ENCODE results near the gene MS4A14.
"Not testable (repeated sequence)": the region's sequence is repeated elsewhere in the genome, so short reads cannot be mapped to it uniquely, and the experiment has no call there.

The MS4A14 gene, protein sequence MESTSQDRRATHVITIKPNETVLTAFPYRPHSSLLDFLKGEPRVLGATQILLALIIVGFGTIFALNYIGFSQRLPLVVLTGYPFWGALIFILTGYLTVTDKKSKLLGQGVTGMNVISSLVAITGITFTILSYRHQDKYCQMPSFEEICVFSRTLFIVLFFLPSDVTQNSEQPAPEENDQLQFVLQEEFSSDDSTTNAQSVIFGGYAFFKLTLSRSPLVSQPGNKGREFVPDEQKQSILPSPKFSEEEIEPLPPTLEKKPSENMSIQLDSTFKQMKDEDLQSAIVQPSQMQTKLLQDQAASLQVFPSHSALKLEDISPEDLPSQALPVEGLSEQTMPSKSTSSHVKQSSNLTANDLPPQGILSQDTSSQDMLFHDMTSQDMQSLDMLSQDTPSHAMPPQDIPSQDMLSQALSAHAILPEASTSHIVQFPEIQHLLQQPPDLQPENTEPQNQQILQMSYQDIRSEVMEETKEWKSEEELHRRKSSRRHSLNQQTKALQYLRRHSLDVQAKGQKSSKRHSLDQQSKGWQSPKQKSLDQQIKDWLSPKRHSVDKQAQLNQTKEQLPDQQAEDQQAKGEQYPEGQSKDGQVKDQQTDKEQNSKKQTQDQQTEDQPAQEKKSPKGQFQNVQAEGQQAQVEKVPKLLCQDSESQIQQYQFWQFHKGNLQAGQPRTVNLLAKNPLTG

DNA sequence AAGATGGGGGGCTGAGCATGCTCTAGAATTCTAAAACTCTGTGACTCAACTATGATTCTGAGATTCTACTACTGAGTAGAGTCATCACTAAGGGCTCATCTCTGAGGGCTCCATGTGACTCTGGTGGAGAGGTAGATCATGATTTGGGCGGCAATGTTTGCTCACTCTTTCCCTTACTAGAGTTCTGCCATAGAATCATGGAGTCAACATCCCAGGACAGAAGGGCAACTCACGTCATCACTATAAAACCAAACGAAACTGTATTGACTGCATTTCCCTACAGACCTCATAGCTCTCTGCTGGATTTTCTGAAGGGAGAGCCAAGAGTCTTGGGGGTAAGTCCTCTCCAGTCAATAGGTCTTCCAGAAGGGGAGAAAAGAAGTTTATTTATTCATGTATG, at the start of gene MS4A14:
TSS of gene MS4A14 (plus strand) at position 78 of the 400 bp plus-strand sequence. CDS start at position 198, 120 bp downstream.
- no peak for DNase-seq

DNA sequence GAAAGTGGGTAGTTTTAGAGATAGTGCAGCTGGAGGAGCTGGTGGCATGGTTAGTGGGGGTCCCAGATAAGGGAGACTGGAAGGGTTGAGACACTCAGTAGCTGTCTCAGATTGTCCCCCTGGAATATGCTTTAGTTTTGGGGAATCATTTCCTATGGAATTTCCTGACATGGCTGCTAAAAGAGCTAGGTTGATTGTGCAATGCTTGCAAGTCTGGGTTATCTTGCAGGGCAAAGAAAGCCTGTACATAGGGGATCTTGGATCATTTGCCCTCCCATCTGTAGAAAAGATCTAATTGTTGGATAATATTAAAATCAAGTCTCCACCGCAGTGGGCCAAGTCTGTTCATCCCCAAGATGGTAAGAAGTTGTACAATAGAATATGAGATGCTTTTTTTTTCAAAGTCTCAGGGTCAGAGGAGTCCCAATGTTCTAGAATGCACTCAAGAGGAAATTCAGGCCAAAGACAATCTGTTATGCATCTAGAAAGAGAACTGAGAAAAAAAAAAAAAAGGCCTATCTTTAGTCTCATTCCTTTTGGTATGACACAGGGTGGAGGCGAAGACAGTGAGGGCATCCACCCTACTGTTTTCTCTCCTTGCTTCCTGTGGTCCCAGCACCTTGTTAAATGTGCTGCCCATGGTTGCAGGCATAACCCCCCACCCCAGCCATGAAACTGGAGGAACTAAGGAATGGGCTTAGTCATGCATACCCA, 49.0 kb upstream of the MS4A14 start:
- DNase-seq, result no peak

- no peak for DNase-seq
Measured at GRCh38 chr11:60348116-60348515, 48.1 kb upstream of the MS4A14 start.

GRCh38 chr11:60349990-60350389, 46.3 kb upstream of the MS4A14 start:
- no peak for DNase-seq

GRCh38 chr11:60357771-60358170, 38.5 kb upstream of the MS4A14 start:
- no peak for DNase-seq

DNA sequence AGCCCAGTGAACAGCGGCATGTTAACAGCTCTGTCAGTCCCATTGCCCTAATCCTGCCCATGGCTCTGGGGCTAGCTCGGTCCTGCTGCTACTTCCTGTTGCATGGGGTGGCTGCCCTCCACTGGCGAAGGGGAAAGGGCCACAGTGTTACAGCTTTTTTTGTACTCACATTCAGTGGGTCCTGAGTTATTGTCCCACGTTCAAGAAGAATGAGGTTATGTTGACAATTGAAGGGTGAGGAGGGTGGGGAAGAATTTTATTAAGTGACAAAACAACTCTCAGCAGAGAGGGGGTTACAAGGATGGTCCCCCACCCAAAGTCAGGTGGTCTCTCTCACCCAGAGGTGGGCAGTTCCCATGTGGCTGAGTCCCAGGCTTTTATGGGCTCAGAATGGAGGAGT, 35.6 kb upstream of the MS4A14 start:
- DNase-seq, result no peak

DNA sequence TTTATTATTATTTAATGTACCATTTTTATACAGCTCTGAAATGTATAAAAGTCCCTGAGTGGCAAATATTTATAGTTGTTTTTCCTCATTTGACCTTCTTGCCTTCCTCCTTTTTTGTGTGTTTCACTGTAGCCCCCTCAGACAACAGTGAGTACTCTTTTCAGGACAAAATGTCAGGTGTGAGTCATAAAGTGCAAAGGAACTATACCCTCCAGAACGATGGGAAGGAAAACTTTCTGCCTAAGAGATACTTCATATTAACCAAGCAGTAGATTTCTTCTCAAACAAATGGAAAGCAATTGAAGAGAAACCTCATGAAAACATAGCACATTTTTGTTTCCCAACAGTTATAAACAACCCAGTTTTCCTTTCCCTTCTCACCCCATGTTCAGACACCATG, 34.0 kb upstream of the MS4A14 start:
- DNase-seq, result no peak

DNA sequence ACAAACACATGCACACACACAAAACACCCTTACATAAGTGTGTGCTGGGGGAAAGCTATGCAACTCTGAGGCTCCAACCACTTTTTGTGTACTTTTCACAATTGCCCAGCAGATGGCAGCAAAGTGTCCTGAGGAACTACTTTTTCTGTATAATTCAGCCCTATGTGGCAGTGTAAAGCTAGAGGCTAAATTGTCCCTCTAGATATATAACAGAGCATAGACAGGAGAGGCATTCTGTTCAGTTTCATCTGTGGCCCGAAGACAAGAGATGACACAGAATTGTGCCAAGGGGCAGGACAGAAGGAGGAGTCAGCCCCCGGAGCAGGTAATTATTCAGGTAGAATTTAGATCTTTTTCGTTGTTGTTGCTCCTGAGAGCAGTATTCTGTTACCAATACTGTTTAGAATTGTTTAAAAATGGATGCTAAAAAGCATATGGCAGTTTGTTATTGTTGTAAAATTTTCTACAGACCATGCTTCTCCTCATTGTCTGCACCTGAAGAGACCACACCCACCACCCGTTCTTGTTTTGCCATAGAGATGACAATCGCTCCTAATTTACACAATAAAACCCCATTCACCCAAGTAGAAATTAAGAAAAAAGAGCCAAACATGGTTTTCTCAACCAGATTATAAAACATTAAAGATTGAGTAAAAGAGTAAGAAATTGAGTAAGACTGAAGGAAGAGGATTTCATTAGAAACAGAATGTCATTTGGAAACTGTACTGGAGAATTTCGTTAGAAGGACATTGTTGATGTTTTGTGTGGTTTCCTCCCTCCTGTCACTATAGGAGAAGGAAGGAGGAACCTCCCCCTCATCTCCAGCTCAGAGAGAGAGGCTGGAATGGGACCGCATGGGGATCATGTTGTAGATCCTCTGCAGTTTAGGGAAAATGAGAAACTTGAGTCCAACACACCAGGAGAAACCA, 32.5 kb upstream of the MS4A14 start:
- no peak for DNase-seq

DNA sequence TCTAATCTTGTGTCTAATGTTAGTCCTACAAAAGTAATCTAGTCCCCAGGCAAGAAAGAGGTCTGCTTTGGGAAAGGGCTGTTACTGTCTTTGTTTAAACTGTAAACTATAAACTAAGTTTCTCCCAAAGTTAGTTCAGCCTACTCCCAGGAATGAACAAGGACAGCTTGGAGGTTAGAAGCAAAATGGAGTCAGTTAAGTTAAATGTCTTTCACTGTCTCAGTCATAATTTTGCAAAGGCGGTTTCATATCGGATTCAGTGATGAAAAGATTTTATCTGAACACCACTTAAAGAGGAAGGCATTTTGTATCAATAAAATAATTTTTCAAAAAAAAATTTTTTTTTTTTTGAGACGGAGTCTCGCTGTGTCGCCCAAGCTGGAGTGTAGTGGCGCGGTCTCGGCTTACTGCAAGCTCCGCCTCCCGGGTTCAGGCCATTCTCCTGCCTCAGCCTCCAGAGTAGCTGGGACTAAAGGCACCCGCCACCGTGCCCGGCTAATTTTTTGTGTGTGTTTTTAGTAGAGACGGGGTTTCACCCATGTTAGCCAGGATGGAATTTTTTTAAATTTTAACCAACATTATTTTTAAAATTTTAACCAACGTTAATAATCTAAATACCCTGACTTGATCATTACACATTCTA, 29.9 kb upstream of the MS4A14 start:
- not testable (repeated sequence) for DNase-seq

GRCh38 chr11:60367009-60367408, 29.2 kb upstream of the MS4A14 start:
- DNase-seq, result no peak

GRCh38 chr11:60367896-60368295, 28.4 kb upstream of the MS4A14 start:
- DNase-seq, result no peak

GRCh38 chr11:60370252-60370810, 25.9 kb upstream of the MS4A14 start:
- DNase-seq, result no peak

DNA sequence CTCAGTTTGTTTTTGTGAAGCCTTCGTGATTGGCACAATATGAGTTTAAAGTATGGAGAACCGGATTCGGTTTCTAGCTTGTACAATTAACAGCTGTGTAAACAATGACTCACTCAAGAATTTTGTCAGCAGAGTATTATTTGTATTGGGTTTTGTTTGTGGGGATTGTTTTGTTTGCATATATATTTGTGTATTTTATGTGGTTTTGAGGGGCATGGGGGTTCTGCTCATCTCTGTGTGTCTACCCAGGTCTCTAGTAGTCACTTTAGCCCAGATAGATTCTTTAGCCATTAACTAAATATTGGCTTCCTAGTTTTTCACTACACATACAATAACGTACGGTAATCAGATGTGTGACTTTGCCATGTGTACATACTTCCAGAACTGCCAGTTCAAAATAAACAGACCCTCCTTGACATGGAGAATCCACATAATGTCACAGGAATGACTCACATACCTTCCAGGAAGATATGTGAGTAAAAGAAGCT, 25.4 kb upstream of the MS4A14 start:
- DNase-seq, result no peak

GRCh38 chr11:60371386-60371785, 24.9 kb upstream of the MS4A14 start:
- DNase-seq, result no peak

- no peak for DNase-seq
Measured at GRCh38 chr11:60371854-60372253, 24.4 kb upstream of the MS4A14 start.

- no peak for DNase-seq
Measured at GRCh38 chr11:60372767-60373166, 23.5 kb upstream of the MS4A14 start.

DNA sequence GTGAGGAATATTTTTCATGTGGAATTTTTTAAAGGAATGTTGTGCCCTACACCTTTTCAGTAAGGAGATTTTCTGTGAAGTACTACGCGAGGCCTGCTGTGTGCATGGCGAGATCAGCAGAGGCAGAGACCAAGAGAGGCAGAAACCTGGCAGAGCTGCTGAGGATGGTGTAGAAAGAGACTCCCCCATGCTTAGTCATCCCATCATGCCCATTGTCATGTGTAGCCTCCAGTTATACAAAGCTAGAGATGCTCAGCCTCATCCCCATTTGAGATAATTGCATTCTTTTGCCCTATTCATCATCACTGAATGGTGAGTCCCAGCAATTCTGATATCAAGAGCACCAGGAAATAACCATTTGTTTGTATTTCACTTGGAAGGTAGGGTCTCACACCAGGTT, 20.9 kb upstream of the MS4A14 start:
- DNase-seq, result no peak

DNA sequence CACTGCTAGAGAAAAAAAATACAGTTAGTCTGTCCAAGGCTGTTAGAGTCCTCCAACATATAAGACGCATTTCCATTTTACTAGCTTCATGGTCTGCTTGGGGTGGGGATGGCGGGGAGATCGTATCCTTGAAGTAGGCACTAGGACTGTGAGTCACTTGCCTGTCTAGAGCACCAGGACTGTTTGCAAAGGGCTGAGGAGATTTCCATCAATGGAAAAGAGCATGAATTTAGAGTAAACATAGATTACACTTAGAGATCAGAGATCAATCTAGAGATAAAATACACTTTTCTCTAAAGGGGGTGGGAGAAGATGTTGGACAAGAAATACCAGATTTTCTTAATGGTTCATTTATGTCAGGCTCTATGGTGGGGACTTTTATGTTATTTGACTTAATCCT, 19.7 kb upstream of the MS4A14 start:
- DNase-seq, result no peak

DNA sequence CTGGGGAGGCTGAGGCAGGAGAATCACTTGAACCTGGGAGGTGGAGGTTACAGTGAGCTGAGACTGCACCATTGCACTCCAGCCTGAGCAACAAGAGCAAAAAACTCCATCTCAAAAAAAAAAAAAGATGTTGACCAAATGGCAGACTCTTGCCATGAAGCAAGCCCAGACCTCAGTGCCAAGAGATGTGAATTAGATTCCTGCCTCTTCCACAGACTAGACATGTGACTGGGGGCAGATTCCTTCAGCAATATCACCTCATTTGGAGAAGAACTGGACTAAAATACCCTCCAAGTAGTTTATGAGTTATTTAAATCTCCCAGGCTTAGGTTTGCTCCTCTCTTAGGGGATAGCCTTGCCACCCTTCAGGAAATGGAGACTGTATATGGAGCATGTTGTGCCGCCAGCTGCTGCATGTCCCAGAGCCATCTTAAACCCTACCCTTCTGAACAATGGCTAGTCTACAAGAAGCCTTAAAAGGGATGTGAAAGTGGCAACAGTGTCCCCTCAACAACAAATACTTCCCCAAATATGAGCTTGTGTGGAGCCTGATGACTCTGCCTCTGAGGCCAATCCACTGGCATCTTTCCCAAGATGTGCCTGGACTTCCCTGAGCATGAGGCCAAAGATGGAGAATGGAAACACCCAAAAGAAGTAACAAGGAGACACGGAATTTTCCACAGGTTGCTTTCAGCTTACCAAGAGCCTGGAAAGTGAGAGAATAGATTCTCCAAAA, 18.7 kb upstream of the MS4A14 start:
- no peak for DNase-seq

DNA sequence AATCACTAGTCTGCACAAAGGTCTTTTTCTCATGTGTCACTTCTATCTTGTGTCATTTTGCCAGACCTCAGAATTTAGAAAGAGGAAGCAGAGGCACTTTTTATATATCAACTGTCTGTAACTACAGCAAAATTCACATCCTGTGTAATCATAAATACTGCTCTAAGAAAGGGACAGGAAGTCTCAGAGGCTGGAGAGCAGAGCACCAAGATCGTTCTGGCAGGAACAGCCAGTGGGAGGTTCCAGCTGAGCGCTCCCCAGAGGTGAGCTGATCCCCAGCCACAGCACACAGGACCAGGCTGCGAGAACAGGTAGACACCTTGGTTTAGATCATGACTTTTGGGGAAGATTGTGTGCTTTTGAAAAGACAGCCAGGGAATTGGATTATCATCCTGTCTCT, 17.9 kb upstream of the MS4A14 start, which contains the start of gene MS4A7:
TSS of gene MS4A7 (plus strand) at position 179 of the 400 bp plus-strand sequence. CDS start 4,610 bp downstream, outside the sequence.
- DNase-seq, result no peak

Measured in NCI-H510A (cell line).